ENCODE results near the gene PAPPA2.
A peak's percentile ranks its signal among the peaks of the same experiment; 100 is the strongest.

Gene PAPPA2

DNA sequence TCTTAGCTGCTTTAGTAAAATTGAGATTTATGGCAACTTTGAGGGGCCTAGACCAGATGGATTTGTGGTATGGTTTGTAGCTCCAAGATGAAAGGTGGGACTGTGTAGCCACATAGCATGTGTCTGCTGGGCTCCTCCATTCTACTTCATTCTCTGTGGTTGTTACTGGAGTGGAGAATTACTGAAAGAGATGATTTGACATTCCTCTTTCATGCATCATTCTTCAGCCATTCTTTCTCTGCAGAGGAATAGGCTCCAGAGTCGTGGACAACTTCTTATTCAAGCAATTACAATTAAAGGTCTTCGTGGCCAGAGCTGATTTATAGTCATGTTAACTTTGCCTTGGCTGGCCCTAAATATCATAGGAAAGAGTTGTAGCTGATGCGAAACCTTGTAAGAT is 328.9 kb downstream of the PAPPA2 start:
- in situ Hi-C loops (cut with HindIII; ENCODE audit: low sequenced_read_pairs) = no loop called here
- TF ChIP-seq, protein P1, sequence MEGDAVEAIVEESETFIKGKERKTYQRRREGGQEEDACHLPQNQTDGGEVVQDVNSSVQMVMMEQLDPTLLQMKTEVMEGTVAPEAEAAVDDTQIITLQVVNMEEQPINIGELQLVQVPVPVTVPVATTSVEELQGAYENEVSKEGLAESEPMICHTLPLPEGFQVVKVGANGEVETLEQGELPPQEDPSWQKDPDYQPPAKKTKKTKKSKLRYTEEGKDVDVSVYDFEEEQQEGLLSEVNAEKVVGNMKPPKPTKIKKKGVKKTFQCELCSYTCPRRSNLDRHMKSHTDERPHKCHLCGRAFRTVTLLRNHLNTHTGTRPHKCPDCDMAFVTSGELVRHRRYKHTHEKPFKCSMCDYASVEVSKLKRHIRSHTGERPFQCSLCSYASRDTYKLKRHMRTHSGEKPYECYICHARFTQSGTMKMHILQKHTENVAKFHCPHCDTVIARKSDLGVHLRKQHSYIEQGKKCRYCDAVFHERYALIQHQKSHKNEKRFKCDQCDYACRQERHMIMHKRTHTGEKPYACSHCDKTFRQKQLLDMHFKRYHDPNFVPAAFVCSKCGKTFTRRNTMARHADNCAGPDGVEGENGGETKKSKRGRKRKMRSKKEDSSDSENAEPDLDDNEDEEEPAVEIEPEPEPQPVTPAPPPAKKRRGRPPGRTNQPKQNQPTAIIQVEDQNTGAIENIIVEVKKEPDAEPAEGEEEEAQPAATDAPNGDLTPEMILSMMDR (IDR thresholded peaks at IDR 0.05; ENCODE audit: low read depth, low read length, missing control alignments) = no peak
- no peak overlapping the region for H3K4me3 ChIP-seq (ENCODE audit: low read depth, low read length)

DNA sequence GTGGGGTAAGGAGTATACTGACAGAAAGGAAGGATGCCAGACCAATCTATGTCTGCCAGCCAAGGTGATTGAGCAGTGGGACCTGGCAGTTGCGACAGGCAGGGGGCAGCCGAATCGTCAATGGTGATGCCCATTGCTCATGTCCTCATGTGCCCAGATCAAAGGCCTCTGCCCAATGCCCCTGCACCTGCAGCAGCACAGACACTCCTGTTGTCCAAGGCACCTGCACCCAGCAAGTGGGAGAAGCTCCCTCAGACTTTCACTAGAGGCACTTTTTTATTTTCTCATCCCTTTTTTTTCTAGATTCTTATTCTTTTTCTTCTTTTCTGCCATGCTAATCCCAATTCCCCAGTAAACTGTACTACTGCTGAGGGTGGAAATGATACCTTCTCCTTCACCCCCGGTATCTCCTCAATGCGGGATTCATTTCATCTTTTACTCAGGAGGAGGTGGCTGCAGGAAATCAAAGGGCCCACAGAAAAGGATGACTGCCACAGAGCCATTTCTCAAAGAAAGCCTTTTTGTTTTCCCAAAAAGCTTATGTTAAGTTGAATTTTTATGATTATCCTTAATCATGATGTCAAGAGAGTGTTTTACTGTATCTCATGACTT is 332.0 kb downstream of the PAPPA2 start:
- TF ChIP-seq, protein P1 (IDR thresholded peaks at IDR 0.05; ENCODE audit: low read depth, low read length, missing control alignments) = no peak
- DNase-seq (ENCODE audit: low read depth) = no peak
- in situ Hi-C loops (cut with HindIII; ENCODE audit: low sequenced_read_pairs) = no loop called here
- no peak overlapping the region for H3K4me3 ChIP-seq (ENCODE audit: low read depth, low read length)

More for the DNA sequence above, 328.9 kb downstream of the PAPPA2 start:
- DNase-seq (ENCODE audit: low read depth) = peak; percentile 8

DNA sequence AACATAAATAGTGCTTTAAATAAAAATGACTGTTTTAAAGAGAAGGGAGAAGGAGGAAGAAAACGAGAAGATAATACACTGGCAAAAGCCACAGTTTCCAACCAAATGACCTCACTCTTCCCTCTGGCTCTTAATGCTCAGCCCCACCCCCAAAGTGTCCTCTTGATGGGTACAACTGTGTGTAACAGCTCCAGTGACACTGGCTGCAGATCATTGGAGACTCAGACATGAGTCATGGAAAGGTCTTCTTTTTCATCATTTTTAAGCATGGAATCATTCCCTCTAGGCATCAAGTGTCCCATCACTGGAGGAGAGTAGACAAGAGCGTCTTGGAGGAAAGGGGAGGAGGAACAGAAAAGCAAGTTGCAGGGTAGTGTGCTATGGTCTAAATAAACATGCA is 333.0 kb downstream of the PAPPA2 start:
- DNase-seq (ENCODE audit: low read depth) = no peak
- TF ChIP-seq, protein P1 (IDR thresholded peaks at IDR 0.05; ENCODE audit: low read depth, low read length, missing control alignments) = no peak
- in situ Hi-C loops (cut with HindIII; ENCODE audit: low sequenced_read_pairs) = no loop called here
- no peak overlapping the region for H3K4me3 ChIP-seq (ENCODE audit: low read depth, low read length)

DNA sequence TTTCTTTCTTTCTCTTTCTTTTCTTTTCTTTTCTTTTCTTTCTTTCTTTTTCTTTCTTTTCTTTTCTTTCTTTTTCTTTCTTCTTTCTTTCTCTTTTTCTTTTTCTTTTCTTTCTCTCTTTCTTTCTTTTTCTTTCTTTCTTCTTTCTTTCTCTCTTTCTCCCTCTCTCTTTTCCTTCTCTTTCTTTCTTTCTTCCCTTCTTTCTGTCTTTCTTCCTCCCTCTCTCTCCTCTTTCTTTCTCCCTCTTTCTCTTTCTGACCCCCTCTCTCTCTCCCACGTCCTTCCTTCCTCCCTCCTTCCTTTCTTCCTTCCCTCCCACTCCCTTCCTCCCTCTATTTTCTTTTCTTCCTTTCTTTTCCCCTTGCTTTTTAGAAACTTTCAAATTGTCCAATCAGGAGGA is 333.6 kb downstream of the PAPPA2 start:
- no peak overlapping the region for H3K4me3 ChIP-seq (ENCODE audit: low read depth, low read length)
- no peak for DNase-seq (ENCODE audit: low read depth)
- TF ChIP-seq, protein P1 (IDR thresholded peaks at IDR 0.05; ENCODE audit: low read depth, low read length, missing control alignments) = no peak
- in situ Hi-C loops (cut with HindIII; ENCODE audit: low sequenced_read_pairs) = no loop called here

DNA sequence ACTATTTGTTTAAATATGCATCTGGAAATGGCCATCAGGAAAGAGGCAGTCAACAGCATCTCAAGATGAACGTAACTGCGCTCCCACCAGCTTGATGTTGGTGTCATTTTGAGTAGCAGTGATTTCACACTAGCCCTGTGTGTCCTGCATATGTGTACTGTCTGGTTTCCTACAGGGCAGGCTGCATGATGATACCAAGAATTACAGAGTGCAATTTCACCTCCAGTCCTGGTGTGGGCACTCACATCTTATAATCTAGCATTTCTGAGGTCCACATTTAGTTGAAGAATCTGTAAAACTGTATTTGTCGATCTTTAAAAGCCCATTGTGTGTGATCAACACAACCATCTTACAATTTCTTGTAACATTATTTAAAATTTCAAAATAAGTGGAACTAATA is 336.4 kb downstream of the PAPPA2 start:
- in situ Hi-C loops (cut with HindIII; ENCODE audit: low sequenced_read_pairs) = no loop called here
- TF ChIP-seq, protein P1 (IDR thresholded peaks at IDR 0.05; ENCODE audit: low read depth, low read length, missing control alignments) = no peak
- no peak for DNase-seq (ENCODE audit: low read depth)

GRCh38 chr1:176800978-176801513 is 338.1 kb downstream of the PAPPA2 start:
- no peak overlapping the region for H3K4me3 ChIP-seq (ENCODE audit: low read depth, low read length)
- TF ChIP-seq, protein P1 (IDR thresholded peaks at IDR 0.05; ENCODE audit: low read depth, low read length, missing control alignments) = no peak
- in situ Hi-C loops (cut with HindIII; ENCODE audit: low sequenced_read_pairs) = no loop called here
- DNase-seq (ENCODE audit: low read depth) = no peak

More for the DNA sequence above, 336.4 kb downstream of the PAPPA2 start:
- H3K4me3 ChIP-seq (ENCODE audit: low read depth, low read length) = no peak overlapping the region
